ENCODE results near the gene MKRN2OS.

The MKRN2OS gene

DNA sequence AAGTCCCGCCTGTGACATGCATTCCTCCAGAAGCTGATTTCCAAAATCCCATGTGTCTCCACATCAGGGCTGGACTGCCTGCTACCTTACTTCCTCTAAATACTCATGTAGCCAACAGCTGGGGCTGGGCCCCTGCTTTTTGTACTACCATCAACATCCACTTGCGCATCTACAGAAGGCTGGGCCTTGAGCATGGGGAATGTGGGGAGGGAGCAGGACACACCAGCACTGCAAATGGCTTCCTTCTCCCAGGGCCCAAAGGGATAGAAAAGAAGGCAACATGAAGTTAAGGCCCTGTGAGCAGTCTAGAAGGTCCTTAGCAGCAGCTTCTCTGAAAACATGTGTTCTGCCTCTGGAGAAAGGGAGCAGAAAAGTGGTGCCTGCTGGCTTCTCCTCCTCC lies 38.8 kb upstream of the MKRN2OS start:
- Histone ChIP-seq H4K20me1 (ENCODE audit: insufficient read depth, low read length) (peaks cover 10% of the 10 kb centered on the region; the same call in 1 of the 2 replicates), H3K27ac (ENCODE audit: low read length) (no peak overlapping the region), H3K9me3 (ENCODE audit: insufficient read depth, low read length, severe bottlenecking) (no peaks in the 10 kb centered on the region), H3K79me2 (ENCODE audit: insufficient read depth, low read length) (0 out of 2 replicates have a peak, but pooled peaks cover 4% of the 10 kb centered on the region), H3K4me2 (ENCODE audit: insufficient read depth, low read length) (no peak overlapping the region), H3K4me1 (ENCODE audit: insufficient read depth, low read length) (no peaks in the 10 kb centered on the region), H3K36me3 (ENCODE audit: insufficient read depth, low read length) (peaks cover 96% of the 10 kb centered on the region), H3K4me3 (ENCODE audit: low read depth in 1 of 2, low read length in 2 of 2) (no peak overlapping the region), H2AFZ (ENCODE audit: low read depth, low read length) (no peak overlapping the region), H3K27me3 (ENCODE audit: insufficient read depth, low read length, poor library complexity) (no peaks in the 10 kb centered on the region), H3K9ac (ENCODE audit: low read depth, low read length) (no peak overlapping the region)
- ATAC-seq (ENCODE audit: insufficient read depth, low read depth) (no peak), DNase-seq (no peak)
- TF ChIP-seq CTCF (IDR thresholded peaks at IDR 0.05; ENCODE audit: borderline replicate concordance, extremely low read depth, low read length, poor library complexity, severe bottlenecking) (no peak), EZH2 (IDR thresholded peaks at IDR 0.05; ENCODE audit: borderline replicate concordance, low read depth, low read length, severe bottlenecking) (no peak)

- H3K27ac ChIP-seq (ENCODE audit: low read length), result no peak overlapping the region
- peaks cover 7% of the 10 kb centered on the region; the same call in 1 of the 2 replicates for H4K20me1 ChIP-seq (ENCODE audit: insufficient read depth, low read length)
- no peaks in the 10 kb centered on the region for H3K4me1 ChIP-seq (ENCODE audit: insufficient read depth, low read length)
- H2AFZ ChIP-seq (ENCODE audit: low read depth, low read length), result no peak overlapping the region
- 0 out of 2 replicates have a peak, but pooled peaks cover 4% of the 10 kb centered on the region for H3K79me2 ChIP-seq (ENCODE audit: insufficient read depth, low read length)
- no peak for TF ChIP-seq EZH2 (IDR thresholded peaks at IDR 0.05; ENCODE audit: borderline replicate concordance, low read depth, low read length, severe bottlenecking)
- TF ChIP-seq CTCF (IDR thresholded peaks at IDR 0.05; ENCODE audit: borderline replicate concordance, extremely low read depth, low read length, poor library complexity, severe bottlenecking), result no peak
- DNase-seq (no peak), ATAC-seq (ENCODE audit: insufficient read depth, low read depth) (no peak)
- no peak overlapping the region for H3K9ac ChIP-seq (ENCODE audit: low read depth, low read length)
- H3K4me2 ChIP-seq (ENCODE audit: insufficient read depth, low read length), result no peak overlapping the region
- H3K27me3 ChIP-seq (ENCODE audit: insufficient read depth, low read length, poor library complexity), result no peaks in the 10 kb centered on the region
- no peak overlapping the region for H3K4me3 ChIP-seq (ENCODE audit: low read depth in 1 of 2, low read length in 2 of 2)
- no peaks in the 10 kb centered on the region for H3K9me3 ChIP-seq (ENCODE audit: insufficient read depth, low read length, severe bottlenecking)
- peaks cover 96% of the 10 kb centered on the region for H3K36me3 ChIP-seq (ENCODE audit: insufficient read depth, low read length)
Observed at GRCh38 chr3:12583280-12583679, 38.0 kb upstream of the MKRN2OS start.

- no peak for DNase-seq
- Histone ChIP-seq H3K27ac (ENCODE audit: low read length) (no peak overlapping the region), H3K9me3 (ENCODE audit: insufficient read depth, low read length, severe bottlenecking) (no peaks in the 10 kb centered on the region), H2AFZ (ENCODE audit: low read depth, low read length) (no peak overlapping the region), H3K36me3 (ENCODE audit: insufficient read depth, low read length) (peaks cover 97% of the 10 kb centered on the region), H3K4me2 (ENCODE audit: insufficient read depth, low read length) (no peak overlapping the region), H3K9ac (ENCODE audit: low read depth, low read length) (no peak overlapping the region), H3K4me3 (ENCODE audit: low read depth in 1 of 2, low read length in 2 of 2) (no peak overlapping the region), H3K4me1 (ENCODE audit: insufficient read depth, low read length) (no peaks in the 10 kb centered on the region), H3K27me3 (ENCODE audit: insufficient read depth, low read length, poor library complexity) (no peaks in the 10 kb centered on the region), H3K79me2 (ENCODE audit: insufficient read depth, low read length) (0 out of 2 replicates have a peak, but pooled peaks cover 4% of the 10 kb centered on the region), H4K20me1 (ENCODE audit: insufficient read depth, low read length) (peaks cover 7% of the 10 kb centered on the region; the same call in 1 of the 2 replicates)
- TF ChIP-seq EZH2 (IDR thresholded peaks at IDR 0.05; ENCODE audit: borderline replicate concordance, low read depth, low read length, severe bottlenecking) (no peak), CTCF (IDR thresholded peaks at IDR 0.05; ENCODE audit: borderline replicate concordance, extremely low read depth, low read length, poor library complexity, severe bottlenecking) (no peak)
- no peak for ATAC-seq (ENCODE audit: insufficient read depth, low read depth)
Observed at GRCh38 chr3:12582730-12583129, 37.4 kb upstream of the MKRN2OS start.
